ENCODE measurements around the gene DTWD2.

DNA sequence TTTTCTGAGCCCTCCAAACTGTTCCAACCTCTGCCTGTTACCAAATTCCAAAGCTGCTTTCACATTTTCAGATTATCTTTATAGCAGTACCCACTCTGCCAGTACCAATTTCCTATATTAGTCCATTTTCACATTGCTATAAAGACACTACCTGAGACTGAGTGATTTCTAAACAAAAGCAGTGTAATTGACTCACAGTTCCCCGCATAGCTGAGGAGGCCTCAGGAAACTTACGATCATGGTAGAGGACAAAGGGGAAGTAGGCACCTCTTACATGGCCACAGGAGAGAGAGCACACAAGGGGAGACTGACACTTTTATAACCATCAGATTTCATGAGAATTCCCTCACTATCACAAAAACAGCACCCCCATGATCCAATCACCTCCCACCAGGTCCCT lies 105.0 kb downstream of the DTWD2 start:
- TF ChIP-seq FOXA1 (IDR thresholded peaks at IDR 0.05) (no peak), PKNOX1 (IDR thresholded peaks at IDR 0.05) (no peak), FOXM1 (IDR thresholded peaks at IDR 0.05; ENCODE audit: borderline replicate concordance) (no peak), TARDBP (IDR thresholded peaks at IDR 0.05) (no peak), SP1 (IDR thresholded peaks at IDR 0.05) (no peak), BHLHE40 (IDR thresholded peaks at IDR 0.05; ENCODE audit: borderline replicate concordance) (no peak), ZNF384 (IDR thresholded peaks at IDR 0.05) (no peak), FOXK2 (IDR thresholded peaks at IDR 0.05) (no peak), SUZ12 (IDR thresholded peaks at IDR 0.05) (no peak), L3MBTL2 (conservative IDR thresholded peaks at IDR 0.05) (no peak), CTBP1 (IDR thresholded peaks at IDR 0.05; ENCODE audit: borderline replicate concordance) (no peak)

Data from HEK293T (cell line).